MM.1S (cell line): Measurements from ENCODE around the gene ZSCAN31.

ENCODE experiments used
- EZH2 ChIP-seq: fragments of 300-600 bp; sonication (generic); optimal IDR thresholded peaks from 2 replicates; pipeline ENCODE3; 2017; ENCODE audit warnings: low read depth, mild to moderate bottlenecking, antibody characterized with exemption, low read length, mixed read lengths
- EZH2phosphoT487 ChIP-seq: fragments of 300-600 bp; sonication (generic); IDR thresholded peaks from 2 replicates; pipeline ENCODE4 v1.6.1; 2018; ENCODE audit warnings: antibody characterized with exemption, low read length
- TF ChIP-seq, protein P1 (sequence below): fragments of 300-600 bp; sonication (generic); IDR thresholded peaks from 2 replicates; pipeline ENCODE4 v1.5.1; 2016; ENCODE audit warnings: antibody characterized with exemption, low read length, mixed read lengths

DNA sequence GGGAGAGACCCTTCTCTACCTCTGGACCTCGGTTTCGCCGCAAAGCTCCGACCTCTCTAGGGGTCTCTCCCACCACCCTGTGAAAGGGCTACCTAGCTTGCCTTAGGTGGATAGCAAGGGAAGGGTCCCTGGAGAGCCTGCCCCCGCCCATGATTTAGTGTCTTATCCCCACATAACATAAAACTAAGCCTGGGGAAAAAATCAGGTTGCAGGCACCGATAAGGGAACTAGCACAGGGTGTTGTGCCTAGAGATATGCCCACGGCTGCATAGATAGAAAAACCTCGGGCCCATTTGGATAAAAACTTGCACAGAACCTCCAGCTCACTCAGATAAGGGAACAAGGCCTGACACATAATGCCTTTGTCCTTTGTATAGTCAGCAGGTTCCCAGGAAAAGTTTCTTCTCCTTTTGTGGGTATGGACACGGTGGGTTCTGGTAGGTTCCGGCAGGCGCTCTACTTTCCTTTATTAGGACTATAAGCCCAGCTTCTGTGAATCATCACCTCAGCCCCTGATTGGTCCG lies 846 bp downstream of the ZSCAN31 start:
- TF ChIP-seq, protein P1, sequence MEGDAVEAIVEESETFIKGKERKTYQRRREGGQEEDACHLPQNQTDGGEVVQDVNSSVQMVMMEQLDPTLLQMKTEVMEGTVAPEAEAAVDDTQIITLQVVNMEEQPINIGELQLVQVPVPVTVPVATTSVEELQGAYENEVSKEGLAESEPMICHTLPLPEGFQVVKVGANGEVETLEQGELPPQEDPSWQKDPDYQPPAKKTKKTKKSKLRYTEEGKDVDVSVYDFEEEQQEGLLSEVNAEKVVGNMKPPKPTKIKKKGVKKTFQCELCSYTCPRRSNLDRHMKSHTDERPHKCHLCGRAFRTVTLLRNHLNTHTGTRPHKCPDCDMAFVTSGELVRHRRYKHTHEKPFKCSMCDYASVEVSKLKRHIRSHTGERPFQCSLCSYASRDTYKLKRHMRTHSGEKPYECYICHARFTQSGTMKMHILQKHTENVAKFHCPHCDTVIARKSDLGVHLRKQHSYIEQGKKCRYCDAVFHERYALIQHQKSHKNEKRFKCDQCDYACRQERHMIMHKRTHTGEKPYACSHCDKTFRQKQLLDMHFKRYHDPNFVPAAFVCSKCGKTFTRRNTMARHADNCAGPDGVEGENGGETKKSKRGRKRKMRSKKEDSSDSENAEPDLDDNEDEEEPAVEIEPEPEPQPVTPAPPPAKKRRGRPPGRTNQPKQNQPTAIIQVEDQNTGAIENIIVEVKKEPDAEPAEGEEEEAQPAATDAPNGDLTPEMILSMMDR: no peak
- no peak for TF ChIP-seq EZH2phosphoT487
- no peak for TF ChIP-seq EZH2
